GM18526 (cell line): Measurements from ENCODE around the gene HAUS2.
A peak's percentile ranks its signal among the peaks of the same experiment; 100 is the strongest.

Experiments used
- POLR2A ChIP-seq: IDR thresholded peaks from 3 replicates; pipeline ENCODE4 v1.6.1; 2011; ENCODE audit not compliant: insufficient read length; ENCODE audit errors: extremely low read depth

HAUS2 gene

DNA sequence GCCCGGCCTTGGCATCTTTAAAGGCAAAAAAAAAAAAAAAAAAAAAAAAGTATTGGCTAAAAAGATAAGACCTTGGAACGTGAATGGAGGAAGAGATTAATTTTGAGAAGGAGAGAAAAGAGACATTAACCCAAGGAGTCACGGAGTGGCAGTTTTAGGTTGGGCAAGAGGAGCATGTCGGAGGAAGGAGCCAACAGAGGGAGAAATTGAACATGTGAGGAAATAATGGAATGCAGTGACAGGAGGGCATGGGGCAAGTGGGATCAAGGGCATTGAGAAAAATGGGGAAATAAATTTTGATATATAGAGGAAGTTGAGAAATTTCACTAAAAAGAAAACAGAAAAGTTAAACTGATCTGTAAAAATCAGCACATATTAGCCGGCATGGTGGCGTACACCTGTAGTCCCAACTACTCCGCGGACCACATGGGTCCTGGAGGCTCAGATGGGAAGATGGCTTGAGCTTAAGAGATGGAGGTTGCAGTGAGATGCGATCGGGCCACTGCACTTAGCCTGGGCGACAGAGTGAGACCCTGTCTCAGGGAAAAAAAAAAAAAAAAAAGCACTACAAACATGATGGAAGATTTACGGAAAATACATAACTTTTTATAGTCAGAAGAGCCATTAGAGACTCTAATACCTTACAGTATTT lies 1.2 kb downstream of the HAUS2 start:
- no peak for TF ChIP-seq POLR2A

- TF ChIP-seq POLR2A = no peak
Measured at GRCh38 chr15:42553554-42553953, 4.9 kb downstream of the HAUS2 start.

GRCh38 chr15:42558739-42559138 lies 10.1 kb downstream of the HAUS2 start:
- TF ChIP-seq POLR2A = no peak

DNA sequence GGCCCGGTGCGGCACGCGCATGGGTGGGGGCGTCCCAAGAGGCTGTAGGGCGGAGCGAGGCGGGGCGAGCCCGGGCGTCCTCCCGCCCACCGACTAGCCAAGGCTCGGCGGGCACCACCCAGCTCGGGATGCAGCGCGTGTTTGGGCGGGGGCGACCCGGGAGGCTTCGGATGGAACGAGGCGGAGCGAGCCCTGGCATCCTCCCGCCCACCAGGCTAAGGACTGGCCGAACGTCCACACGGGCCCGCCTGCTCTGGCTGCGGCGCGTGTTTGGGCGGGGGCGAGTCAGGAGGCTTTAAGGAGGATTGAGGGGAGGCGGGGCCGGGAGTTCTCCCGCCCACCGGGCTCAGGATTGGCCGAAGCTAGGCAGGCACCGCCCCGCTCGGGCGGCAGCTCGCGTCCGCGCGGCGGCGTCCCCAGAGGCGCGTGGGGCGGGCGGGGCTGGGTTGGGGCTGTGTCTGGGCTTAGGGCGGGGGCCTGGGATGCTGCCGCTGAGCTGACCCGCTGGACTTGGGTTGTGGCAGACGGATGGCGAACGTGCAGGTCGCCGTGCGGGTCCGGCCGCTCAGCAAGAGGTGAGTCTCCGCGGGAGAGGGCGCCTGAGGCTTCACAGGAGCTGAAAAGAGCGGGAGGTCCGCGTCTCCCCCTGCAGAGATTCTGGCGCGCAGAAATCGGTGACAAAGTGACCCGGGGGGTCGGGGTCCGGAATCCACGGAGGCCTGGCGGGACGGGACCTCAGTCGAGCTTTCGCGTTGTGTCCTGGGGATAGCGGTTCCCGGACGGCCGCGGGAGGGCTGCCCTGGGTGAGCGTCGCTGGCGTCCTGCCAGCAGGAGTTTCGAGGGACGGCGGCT lies 26.8 kb downstream of the HAUS2 start, which contains the start of gene STARD9:
TSS of gene STARD9 (plus strand) at position 419 of the 852 bp plus-strand sequence. CDS start at position 529, 110 bp downstream.
- peak; percentile 66 for TF ChIP-seq POLR2A

GRCh38 chr15:42576040-42576594 lies 27.5 kb downstream of the HAUS2 start:
- TF ChIP-seq POLR2A = no peak

- no peak for TF ChIP-seq POLR2A
Measured at GRCh38 chr15:42576776-42577175, 28.1 kb downstream of the HAUS2 start.

GRCh38 chr15:42577514-42578031 lies 28.9 kb downstream of the HAUS2 start:
- TF ChIP-seq POLR2A = no peak

- TF ChIP-seq POLR2A = no peak
Measured at GRCh38 chr15:42578984-42579537, 30.4 kb downstream of the HAUS2 start.

DNA sequence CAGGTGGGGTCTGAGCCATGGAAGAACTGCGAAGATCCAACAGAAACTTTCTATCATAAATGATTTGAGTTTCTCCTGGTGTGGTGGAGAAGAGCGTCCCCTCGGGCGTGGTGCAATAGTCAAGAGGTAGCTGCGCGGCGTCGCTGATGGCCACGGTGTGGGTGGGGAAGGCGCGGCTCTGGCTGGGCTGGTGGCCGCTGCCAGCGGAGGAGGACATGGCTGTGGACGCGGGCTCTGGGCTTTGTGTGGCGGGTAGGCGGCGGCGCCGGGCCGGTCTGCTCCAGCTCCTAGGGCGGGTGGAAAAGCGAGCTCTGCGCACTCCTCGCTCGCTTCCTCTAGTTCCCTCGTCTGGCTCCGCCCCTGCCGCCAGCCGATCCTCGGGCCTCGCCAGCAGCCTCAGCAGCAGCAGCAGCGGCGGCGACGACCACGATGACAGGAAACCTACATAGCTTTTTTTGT lies 32.7 kb downstream of the HAUS2 start:
- peak; percentile 41 for TF ChIP-seq POLR2A

DNA sequence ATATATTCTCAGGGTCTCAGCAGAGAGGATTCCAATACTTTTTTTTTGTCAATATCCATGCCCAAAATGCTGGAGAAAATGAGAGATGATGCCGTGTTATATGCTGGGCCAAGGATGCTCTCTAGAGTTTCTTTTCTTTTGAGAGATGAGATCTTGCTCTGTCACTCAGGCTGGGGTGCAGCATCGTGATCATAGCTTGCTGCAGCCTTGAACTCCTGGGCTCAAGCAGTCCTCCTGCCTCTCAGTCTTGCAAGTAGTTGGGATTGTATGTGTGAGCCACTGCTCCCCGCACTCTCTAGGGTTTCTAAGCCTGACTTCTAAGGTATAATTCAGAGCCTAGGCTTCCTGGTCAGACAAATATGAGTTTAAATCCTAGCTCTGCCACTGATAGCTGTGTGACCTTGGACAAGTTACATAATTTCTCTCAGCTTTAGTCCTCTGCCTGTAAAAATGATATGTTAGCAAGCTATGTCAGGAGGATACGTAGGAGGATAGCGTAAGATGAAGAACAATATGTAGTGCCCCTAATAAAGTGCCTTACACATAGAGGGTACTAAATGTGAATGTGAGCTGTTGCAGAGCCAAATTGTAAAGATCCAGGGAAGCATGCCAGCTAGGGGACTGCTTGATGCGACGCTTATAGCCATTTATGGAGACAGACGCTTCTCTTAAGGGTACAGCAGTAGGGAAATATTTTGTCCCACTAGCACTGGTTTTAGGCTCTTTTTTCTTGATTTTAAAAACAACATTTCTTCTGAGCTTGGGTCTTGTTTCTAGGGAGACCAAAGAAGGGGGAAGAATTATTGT lies 34.1 kb downstream of the HAUS2 start:
- no peak for TF ChIP-seq POLR2A

GRCh38 chr15:42584031-42584765 lies 35.6 kb downstream of the HAUS2 start:
- TF ChIP-seq POLR2A = no peak

DNA sequence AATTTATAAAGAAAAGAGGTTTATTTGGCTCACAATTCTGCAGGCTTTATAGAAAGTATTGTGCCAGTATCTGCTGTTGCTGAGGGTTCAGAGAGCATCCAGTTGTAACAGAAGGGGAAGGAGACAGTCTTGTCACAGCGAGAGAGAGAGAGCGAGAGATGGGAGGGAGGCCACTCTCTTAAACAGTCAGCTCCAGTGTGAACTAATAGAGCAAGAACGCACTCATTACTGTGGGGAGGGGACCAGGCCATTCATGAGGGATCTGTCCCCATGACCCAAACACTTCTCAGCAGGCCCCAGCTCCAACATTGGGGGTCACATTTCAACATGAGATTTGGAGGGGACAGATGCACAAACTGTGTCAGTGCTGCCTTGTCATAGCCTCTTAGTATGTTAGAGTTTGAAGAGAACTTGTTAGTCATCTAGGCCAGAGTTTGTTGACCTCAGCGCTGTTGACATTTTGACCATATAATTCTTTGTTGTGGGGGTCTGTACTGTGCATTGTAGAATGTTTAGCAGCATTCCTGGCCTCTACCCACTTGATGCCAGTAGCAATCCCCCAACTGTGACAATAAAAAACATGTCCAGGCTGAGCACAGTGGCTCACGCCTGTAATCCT lies 42.1 kb downstream of the HAUS2 start:
- no peak for TF ChIP-seq POLR2A

- TF ChIP-seq POLR2A = no peak
Measured at GRCh38 chr15:42591238-42591934, 42.7 kb downstream of the HAUS2 start.
